CD4-positive, alpha-beta T cell treated with Interleukin-15 for 4 hours (primary cell): ENCODE measurements around the gene CHGA.

Experiments
- DNase-seq: peaks from one replicate; pipeline ENCODE4 v3.0.0-alpha.2; 2020; ENCODE audit warnings: low spot score

CHGA gene

GRCh38 chr14:92982956-92983355 is 60.0 kb downstream of the CHGA start:
- no peak for DNase-seq

DNA sequence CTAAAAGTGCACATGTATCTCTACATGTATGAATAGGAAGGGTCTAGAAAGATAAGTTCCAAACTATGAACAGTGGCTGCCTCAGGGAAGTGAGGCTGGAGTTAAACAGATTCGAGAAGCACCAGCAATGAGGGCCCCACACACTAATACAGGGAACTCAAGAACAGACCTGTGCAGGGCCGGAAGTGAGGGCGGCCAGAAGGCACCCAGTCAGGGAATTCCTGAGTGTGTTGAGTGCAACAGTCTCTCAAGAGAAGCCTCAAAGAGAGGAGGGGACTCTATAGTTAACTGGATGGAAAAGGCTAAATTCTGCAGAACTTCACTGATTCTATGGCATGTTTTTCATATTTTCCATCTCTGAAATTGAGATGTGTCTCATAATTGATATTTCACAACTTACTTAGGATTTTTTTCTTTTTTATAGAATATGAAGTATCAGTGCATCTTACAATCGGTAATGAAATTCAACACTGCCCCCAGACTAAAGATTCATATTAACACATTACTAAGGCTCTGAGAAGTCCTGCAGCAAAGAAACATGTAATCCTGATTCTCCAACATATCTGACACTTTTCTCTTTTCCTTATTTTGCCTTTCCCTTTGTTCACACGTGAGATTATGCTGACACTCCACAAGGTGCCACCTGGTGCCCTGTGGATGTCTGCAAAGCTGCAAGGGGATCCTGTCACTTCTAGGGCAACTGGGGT is 61.3 kb downstream of the CHGA start:
- DNase-seq: no peak
